ENCODE data around the gene PCDHGA1. TPM values are rescaled to one million over a fixed set of nuclear protein-coding genes. Genes with fewer than 3 reads are reported as not detected.
"Not testable (repeated sequence)": the region's sequence is repeated elsewhere in the genome, so short reads cannot be mapped to it uniquely, and the experiment has no call there.

PCDHGA1 gene
- total RNA-seq, 1 donor from 2014 or later, result 0.17 TPM

GRCh38 chr5:141403387-141403786 is 73.1 kb downstream of the PCDHGA1 start:
- intact Hi-C loops (cut with micrococcal nuclease), result loop anchor here (10.0 kb wide), 1 partner anchor 169 kb away; no protein-coding TSS in a partner anchor

DNA sequence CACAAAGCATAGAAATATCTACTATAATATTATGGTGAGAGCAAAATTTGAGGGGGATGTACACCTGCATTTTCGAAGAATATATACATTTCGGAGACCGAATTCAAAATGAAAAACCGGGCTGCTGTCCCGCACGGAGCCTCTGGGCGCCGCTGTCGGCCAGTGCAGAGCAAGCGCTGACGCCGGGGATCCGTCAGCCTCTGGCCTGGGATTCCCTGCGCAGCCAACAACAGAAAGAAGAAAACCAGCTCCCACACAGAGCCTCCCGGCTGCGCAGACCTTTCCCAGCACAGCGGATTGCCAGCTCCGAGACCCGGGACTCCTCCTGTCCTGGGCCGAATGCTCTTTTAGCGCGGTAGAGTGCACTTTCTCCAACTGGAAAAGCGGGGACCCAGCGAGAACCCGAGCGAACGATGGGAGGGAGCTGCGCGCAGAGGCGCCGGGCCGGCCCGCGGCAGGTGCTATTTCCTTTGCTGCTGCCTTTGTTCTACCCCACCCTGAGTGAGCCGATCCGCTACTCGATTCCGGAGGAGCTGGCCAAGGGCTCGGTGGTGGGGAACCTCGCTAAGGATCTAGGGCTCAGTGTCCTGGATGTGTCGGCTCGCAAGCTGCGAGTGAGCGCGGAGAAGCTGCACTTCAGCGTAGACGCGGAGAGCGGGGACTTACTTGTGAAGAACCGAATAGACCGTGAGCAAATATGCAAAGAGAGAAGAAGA is 77.6 kb downstream of the PCDHGA1 start, which contains the start of gene PCDHGB6:
Gene PCDHGB6 (plus strand): TSS at position 232 of the 716 bp plus-strand sequence. CDS start 182 bp downstream, at position 414.
- intact Hi-C loops (cut with micrococcal nuclease), result loop anchor here (1.0 to 10.0 kb wide), 2 partner anchors 156 to 173 kb away; no protein-coding TSS in a partner anchor

DNA sequence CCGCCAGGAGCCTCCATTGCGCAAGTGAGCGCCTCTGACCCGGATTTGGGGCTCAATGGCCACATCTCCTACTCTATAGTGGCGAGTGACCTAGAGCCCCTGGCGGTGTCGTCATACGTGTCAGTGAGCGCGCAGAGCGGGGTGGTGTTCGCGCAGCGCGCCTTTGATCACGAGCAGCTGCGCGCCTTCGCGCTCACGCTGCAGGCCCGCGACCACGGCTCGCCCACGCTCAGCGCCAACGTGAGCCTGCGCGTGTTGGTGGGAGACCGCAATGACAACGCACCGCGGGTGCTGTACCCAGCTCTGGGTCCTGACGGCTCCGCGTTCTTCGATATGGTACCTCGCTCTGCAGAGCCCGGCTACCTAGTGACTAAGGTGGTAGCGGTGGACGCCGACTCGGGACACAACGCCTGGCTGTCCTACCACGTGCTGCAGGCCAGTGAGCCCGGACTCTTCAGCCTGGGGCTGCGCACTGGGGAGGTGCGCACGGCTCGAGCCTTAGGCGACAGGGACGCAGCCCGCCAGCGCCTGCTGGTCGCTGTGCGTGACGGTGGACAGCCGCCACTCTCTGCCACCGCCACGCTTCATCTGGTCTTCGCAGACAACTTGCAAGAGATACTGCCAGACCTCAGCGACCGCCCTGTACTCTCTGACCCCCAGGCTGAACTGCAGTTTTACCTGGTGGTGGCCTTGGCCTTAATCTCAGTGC is 79.4 kb downstream of the PCDHGA1 start:
- intact Hi-C loops (cut with micrococcal nuclease), result loop anchor here (1.0 to 10.0 kb wide), 3 partner anchors 47 to 175 kb away; partner anchors contain the start of gene PCDHGA5

GRCh38 chr5:141411575-141411974 is 81.3 kb downstream of the PCDHGA1 start:
- intact Hi-C loops (cut with micrococcal nuclease), result loop anchor here (5.0 kb wide), 1 partner anchor 49 kb away; the partner anchor contains the start of gene PCDHGA5

DNA sequence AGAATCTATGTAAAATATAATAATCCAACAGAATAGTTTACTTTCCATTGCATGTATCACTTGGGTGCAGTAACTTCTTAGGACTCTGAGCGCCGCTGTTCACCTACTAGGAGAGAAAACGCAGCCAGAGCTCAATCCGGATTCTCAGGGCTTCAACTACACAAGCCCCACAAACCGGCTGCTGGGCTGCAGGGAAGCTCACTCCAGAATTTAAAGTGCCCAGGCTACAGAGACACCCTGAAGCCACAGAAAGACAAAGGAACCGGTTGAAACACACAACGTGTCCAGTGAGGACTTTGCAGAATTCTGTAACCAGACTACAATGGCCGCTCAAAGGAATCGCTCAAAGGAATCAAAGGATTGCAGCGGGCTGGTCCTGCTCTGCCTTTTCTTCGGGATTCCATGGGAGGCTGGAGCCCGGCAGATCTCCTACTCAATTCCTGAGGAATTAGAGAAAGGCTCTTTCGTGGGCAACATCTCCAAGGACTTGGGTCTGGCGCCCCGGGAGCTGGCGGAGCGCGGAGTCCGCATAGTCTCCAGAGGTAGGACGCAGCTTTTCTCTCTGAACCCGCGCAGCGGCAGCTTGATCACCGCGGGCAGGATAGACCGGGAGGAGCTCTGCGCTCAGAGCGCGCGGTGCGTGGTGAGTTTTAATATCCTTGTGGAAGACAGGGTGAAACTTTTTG is 82.7 kb downstream of the PCDHGA1 start, which contains the start of gene PCDHGA10:
Gene PCDHGA10 (plus strand): TSS at position 134 of the 686 bp plus-strand sequence. CDS start 189 bp downstream, at position 323.
- intact Hi-C loops (cut with micrococcal nuclease), result loop anchor here (1.0 to 5.0 kb wide), 4 partner anchors 51 to 151 kb away; partner anchors contain the start of gene PCDHGA5

- intact Hi-C loops (cut with micrococcal nuclease), result loop anchor here (1.0 to 5.0 kb wide), 3 partner anchors 51 to 151 kb away; partner anchors contain the start of gene PCDHGA5
Measured at GRCh38 chr5:141413540-141414069, 83.3 kb downstream of the PCDHGA1 start.

- intact Hi-C loops (cut with micrococcal nuclease), result loop anchor here (5.0 kb wide), 1 partner anchor 52 kb away; the partner anchor contains the start of gene PCDHGA5
Measured at GRCh38 chr5:141414548-141415274, 84.4 kb downstream of the PCDHGA1 start.

GRCh38 chr5:141415275-141415618 is 84.9 kb downstream of the PCDHGA1 start:
- intact Hi-C loops (cut with micrococcal nuclease), result not testable (repeated sequence)

DNA sequence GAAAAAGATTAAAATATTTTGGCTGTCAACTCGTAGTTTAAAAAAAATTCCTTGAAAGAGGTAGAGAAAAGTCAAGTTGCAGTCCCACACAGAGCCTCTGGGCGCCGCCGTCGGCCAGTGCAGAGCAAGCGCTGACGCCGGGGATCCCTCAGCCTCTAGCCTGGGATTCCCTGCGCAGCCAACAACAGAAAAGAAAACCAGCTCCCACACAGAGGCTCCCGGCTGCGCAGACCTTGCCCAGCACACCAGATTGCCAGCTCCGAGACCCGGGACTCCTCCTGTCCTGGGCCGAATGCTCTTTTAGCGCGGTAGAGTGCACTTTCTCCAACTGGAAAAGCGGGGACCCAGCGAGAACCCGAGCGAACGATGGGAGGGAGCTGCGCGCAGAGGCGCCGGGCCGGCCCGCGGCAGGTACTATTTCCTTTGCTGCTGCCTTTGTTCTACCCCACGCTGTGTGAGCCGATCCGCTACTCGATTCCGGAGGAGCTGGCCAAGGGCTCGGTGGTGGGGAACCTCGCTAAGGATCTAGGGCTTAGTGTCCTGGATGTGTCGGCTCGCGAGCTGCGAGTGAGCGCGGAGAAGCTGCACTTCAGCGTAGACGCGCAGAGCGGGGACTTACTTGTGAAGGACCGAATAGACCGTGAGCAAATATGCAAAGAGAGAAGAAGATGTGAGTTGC is 87.3 kb downstream of the PCDHGA1 start, which contains the start of gene PCDHGB7:
Gene PCDHGB7 (plus strand): TSS at position 184 of the 679 bp plus-strand sequence. CDS start 183 bp downstream, at position 367.
- intact Hi-C loops (cut with micrococcal nuclease), result loop anchor here (1.0 to 2.0 kb wide), 4 partner anchors 95 to 141 kb away; partner anchors contain the start of gene TAF7

DNA sequence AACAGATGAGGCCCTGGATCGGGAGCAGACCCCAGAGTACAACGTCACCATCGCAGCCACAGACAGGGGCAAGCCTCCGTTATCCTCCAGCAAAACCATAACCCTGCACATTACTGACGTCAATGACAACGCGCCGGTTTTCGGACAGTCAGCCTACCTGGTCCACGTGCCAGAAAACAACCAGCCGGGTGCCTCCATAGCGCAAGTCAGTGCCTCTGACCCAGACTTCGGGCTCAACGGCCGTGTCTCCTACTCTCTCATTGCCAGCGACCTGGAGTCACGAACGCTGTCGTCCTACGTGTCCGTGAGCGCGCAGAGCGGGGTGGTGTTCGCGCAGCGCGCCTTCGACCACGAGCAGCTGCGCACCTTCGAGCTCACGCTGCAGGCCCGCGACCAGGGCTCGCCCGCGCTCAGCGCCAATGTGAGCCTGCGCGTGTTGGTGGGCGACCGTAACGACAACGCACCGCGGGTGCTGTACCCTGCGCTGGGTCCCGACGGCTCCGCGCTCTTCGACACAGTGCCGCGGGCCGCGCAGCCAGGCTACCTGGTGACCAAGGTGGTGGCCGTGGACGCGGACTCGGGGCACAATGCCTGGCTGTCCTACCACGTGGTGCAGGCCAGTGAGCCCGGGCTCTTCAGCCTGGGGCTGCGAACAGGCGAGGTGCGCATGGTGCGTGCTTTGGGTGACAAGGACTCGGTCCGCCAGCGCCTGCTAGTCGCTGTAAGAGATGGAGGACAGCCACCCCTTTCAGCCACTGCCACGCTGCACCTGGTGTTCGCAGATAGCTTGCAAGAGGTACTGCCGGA is 89.0 kb downstream of the PCDHGA1 start:
- intact Hi-C loops (cut with micrococcal nuclease), result no loop called here

GRCh38 chr5:141420855-141421488 is 90.7 kb downstream of the PCDHGA1 start, which contains the start of gene PCDHGA11:
Gene PCDHGA11, plus strand, starts transcription at chr5:141421051. Its CDS starts 177 bp downstream, at chr5:141421228.
- intact Hi-C loops (cut with micrococcal nuclease), result loop anchor here (1.0 to 10.0 kb wide), 4 partner anchors 56 to 576 kb away; partner anchors contain the start of genes PCDHA8, PCDHA9, PCDHGA4 and PCDHGB2

GRCh38 chr5:141421489-141421855 is 91.2 kb downstream of the PCDHGA1 start:
- intact Hi-C loops (cut with micrococcal nuclease), result loop anchor here (5.0 to 10.0 kb wide), 3 partner anchors 56 to 577 kb away; partner anchors contain the start of genes PCDHA8, PCDHA9, PCDHGA4 and PCDHGB2

DNA sequence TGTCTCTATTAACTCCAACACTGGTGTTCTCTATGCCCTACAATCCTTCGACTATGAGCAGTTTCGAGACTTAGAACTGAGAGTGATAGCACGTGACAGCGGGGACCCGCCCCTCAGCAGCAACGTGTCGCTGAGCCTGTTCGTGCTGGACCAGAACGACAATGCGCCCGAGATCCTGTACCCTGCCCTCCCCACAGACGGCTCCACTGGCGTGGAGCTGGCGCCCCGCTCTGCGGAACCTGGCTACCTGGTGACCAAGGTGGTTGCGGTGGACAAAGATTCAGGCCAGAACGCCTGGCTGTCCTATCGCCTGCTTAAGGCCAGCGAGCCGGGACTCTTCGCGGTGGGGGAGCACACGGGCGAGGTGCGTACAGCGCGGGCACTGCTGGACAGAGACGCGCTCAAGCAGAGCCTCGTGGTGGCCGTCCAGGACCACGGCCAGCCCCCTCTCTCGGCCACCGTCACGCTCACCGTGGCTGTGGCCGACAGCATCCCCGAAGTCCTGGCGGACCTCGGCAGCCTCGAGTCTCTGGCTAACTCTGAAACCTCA is 92.5 kb downstream of the PCDHGA1 start:
- intact Hi-C loops (cut with micrococcal nuclease), result loop anchor here (5.0 to 10.0 kb wide), 3 partner anchors 54 to 578 kb away; partner anchors contain the start of genes PCDHA8, PCDHA9, PCDHGA4 and PCDHGB2

DNA sequence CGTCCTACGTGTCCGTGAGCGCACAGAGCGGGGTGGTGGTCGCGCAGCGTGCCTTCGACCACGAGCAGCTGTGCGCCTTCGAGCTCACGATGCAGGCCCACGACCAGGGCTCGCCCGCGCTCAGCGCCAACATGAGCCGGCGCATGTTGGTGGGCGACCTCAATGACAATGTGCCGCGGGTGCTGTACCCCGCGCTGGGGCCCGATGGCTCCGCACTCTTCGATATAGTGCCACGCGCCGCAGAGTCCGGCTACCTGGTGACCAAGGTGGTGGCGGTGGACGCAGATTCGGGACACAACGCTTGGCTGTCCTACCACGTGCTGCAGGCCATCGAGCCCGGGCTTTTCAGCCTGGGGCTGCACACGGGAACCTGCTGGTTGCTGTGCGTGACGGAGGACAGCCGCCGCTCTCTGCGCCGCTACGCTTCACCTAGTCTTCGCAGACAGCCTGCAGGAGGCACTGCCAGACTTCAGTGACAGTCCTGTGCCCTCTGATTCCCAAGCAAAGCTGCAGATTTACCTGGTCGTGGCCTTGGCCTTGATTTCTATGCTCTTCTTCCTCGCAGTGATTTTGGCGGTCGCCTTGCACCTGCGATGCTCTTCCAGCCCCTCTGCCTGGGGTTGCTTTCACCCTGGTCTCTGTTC is 97.6 kb downstream of the PCDHGA1 start:
- intact Hi-C loops (cut with micrococcal nuclease), result loop anchor here (10.0 kb wide), 1 partner anchor 583 kb away; the partner anchor contains the start of genes PCDHA8 and PCDHA9

GRCh38 chr5:141430332-141431113 is 100.2 kb downstream of the PCDHGA1 start, which contains the start of gene PCDHGA12:
Gene PCDHGA12, plus strand, starts transcription at chr5:141430507. Its CDS starts 253 bp downstream, at chr5:141430760.
- intact Hi-C loops (cut with micrococcal nuclease), result no loop called here

- intact Hi-C loops (cut with micrococcal nuclease), result no loop called here
Measured at GRCh38 chr5:141431286-141431685, 101.0 kb downstream of the PCDHGA1 start.
